SK-N-SH treated with all-trans-retinoic acid at 6 μM for 48 hours (cell line): ENCODE measurements around the gene CDH11.

Source experiments
- ARNTL ChIP-seq: fragments of 450-650 bp; formaldehyde crosslinking; IDR thresholded peaks from 2 replicates; pipeline ENCODE4 v1.5.0; 2020; ENCODE audit warnings: low read depth, mild to moderate bottlenecking, moderate library complexity, borderline replicate concordance
- BACH2 ChIP-seq: fragments of 250-450 bp; sonication (Bioruptor Pico); IDR thresholded peaks from 2 replicates; pipeline ENCODE4 v1.9.0; 2021; ENCODE audit warnings: mild to moderate bottlenecking, borderline replicate concordance
- CSDC2 ChIP-seq: fragments of 250-450 bp; sonication (Bioruptor Pico); IDR thresholded peaks from 2 replicates; pipeline ENCODE4 v1.5.0; 2020; ENCODE audit warnings: mild to moderate bottlenecking, moderate library complexity
- ESRRG ChIP-seq: fragments of 250-450 bp; sonication (Bioruptor Pico); IDR thresholded peaks from 2 replicates; pipeline ENCODE4 v1.6.1; 2021; ENCODE audit warnings: mild to moderate bottlenecking
- ISL1 ChIP-seq: fragments of 250-450 bp; sonication (Bioruptor Pico); IDR thresholded peaks from 2 replicates; pipeline ENCODE4 v2.1.2; 2022; ENCODE audit warnings: mild to moderate bottlenecking, moderate library complexity
- PPARA ChIP-seq: fragments of 250-450 bp; sonication (Bioruptor Pico); IDR thresholded peaks from 2 replicates; pipeline ENCODE4 v1.5.0; 2020; ENCODE audit warnings: mild to moderate bottlenecking, borderline replicate concordance
- TSHZ2 ChIP-seq: fragments of 250-450 bp; sonication (Bioruptor Pico); IDR thresholded peaks from 2 replicates; pipeline ENCODE4 v1.5.0; 2020; ENCODE audit warnings: mild to moderate bottlenecking, moderate library complexity
- ZFP3 ChIP-seq: fragments of 250-450 bp; sonication (Bioruptor Pico); IDR thresholded peaks from 2 replicates; pipeline ENCODE4 v1.5.0; 2020; ENCODE audit warnings: mild to moderate bottlenecking, moderate library complexity
- TF ChIP-seq, protein P1 (sequence below): fragments of 250-450 bp; sonication (Bioruptor Pico); IDR thresholded peaks from 2 replicates; pipeline ENCODE4 v1.8.0; 2021; ENCODE audit warnings: low read depth, mild to moderate bottlenecking, moderate library complexity, borderline replicate concordance

GRCh38 chr16:65126845-65127624, 5.2 kb upstream of the CDH11 start:
- TF ChIP-seq ZFP3: no peak
- TF ChIP-seq, protein P1, sequence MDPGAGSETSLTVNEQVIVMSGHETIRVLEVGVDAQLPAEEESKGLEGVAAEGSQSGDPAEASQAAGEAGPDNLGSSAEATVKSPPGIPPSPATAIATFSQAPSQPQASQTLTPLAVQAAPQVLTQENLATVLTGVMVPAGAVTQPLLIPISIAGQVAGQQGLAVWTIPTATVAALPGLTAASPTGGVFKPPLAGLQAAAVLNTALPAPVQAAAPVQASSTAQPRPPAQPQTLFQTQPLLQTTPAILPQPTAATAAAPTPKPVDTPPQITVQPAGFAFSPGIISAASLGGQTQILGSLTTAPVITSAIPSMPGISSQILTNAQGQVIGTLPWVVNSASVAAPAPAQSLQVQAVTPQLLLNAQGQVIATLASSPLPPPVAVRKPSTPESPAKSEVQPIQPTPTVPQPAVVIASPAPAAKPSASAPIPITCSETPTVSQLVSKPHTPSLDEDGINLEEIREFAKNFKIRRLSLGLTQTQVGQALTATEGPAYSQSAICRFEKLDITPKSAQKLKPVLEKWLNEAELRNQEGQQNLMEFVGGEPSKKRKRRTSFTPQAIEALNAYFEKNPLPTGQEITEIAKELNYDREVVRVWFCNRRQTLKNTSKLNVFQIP: no peak
- no peak for TF ChIP-seq ESRRG (CRISPR knock-in tag)
- no peak for TF ChIP-seq TSHZ2 (CRISPR knock-in tag)
- TF ChIP-seq ARNTL: no peak
- no peak for TF ChIP-seq BACH2 (CRISPR knock-in tag)
- no peak for TF ChIP-seq CSDC2
- TF ChIP-seq ISL1: no peak
- TF ChIP-seq PPARA: no peak
